Neural cell (in vitro differentiated cells): ENCODE data around the gene CERKL.

ENCODE experiments used
- CTCF ChIP-seq: fragments of 450-650 bp; IDR thresholded peaks from 2 replicates; pipeline ENCODE4 v1.5.1; 2014; ENCODE audit warnings: antibody characterized with exemption, mild to moderate bottlenecking, moderate library complexity; ENCODE audit not compliant: poor library complexity, severe bottlenecking
- EP300 ChIP-seq: fragments of 450-650 bp; conservative IDR thresholded peaks from 2 replicates; pipeline ENCODE4 v1.6.1; 2014; ENCODE audit warnings: antibody characterized with exemption, mild to moderate bottlenecking, moderate library complexity; ENCODE audit not compliant: poor library complexity, severe bottlenecking
- EZH2 ChIP-seq: fragments of 200-600, 300-800 bp; shearing (Covaris generic), sonication (generic); IDR thresholded peaks from 2 replicates; pipeline ENCODE4 v1.6.1; 2014; ENCODE audit warnings: antibody characterized with exemption, low read length, borderline replicate concordance, mild to moderate bottlenecking; ENCODE audit not compliant: insufficient read depth, poor library complexity, severe bottlenecking
- MXI1 ChIP-seq: fragments of 450-650 bp; conservative IDR thresholded peaks from 2 replicates; pipeline ENCODE4 v1.6.1; 2014; ENCODE audit warnings: antibody characterized with exemption, mild to moderate bottlenecking; ENCODE audit not compliant: poor library complexity, severe bottlenecking
- POLR2AphosphoS5 ChIP-seq: IDR thresholded peaks from 2 replicates; pipeline ENCODE4 v1.6.1; 2012
- TAF1 ChIP-seq: IDR thresholded peaks from 2 replicates; pipeline ENCODE4 v1.6.1; 2012; ENCODE audit warnings: low read depth
- TF ChIP-seq, protein P1 (sequence below): IDR thresholded peaks from 2 replicates; pipeline ENCODE4 v1.6.1; 2012; ENCODE audit warnings: borderline replicate concordance

DNA sequence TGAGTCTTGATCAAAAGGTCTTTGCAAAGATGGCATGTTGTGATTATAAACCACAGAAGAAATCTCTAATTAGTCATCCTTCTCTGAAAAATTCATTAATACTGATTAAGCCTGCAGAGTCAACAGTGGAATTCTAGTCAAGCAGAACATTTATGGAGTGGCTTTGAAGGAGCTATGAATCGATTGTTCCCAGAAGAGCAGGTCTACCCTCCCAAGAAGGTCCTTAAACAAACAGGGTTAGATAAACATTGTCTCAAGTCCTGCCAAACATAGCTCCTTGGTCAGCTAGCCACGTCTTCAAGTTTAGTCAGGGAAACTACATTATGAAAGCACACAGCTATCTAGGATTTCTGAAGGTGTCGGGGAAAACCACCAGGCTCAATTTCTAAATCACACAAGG is 110.8 kb downstream of the CERKL start:
- TF ChIP-seq EP300 (no peak), CTCF (no peak), POLR2AphosphoS5 (no peak), TAF1 (no peak), MXI1 (no peak), EZH2 (no peak)
- TF ChIP-seq, protein P1, sequence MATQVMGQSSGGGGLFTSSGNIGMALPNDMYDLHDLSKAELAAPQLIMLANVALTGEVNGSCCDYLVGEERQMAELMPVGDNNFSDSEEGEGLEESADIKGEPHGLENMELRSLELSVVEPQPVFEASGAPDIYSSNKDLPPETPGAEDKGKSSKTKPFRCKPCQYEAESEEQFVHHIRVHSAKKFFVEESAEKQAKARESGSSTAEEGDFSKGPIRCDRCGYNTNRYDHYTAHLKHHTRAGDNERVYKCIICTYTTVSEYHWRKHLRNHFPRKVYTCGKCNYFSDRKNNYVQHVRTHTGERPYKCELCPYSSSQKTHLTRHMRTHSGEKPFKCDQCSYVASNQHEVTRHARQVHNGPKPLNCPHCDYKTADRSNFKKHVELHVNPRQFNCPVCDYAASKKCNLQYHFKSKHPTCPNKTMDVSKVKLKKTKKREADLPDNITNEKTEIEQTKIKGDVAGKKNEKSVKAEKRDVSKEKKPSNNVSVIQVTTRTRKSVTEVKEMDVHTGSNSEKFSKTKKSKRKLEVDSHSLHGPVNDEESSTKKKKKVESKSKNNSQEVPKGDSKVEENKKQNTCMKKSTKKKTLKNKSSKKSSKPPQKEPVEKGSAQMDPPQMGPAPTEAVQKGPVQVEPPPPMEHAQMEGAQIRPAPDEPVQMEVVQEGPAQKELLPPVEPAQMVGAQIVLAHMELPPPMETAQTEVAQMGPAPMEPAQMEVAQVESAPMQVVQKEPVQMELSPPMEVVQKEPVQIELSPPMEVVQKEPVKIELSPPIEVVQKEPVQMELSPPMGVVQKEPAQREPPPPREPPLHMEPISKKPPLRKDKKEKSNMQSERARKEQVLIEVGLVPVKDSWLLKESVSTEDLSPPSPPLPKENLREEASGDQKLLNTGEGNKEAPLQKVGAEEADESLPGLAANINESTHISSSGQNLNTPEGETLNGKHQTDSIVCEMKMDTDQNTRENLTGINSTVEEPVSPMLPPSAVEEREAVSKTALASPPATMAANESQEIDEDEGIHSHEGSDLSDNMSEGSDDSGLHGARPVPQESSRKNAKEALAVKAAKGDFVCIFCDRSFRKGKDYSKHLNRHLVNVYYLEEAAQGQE = no peak
